Bronchus fibroblast of lung (primary cell): Measurements from ENCODE around the gene OTULINL. TPM values are rescaled to one million over a fixed set of nuclear protein-coding genes. Genes with fewer than 3 reads are reported as not detected.

Experiments
- total RNA-seq: library from RNA; depleted of rRNA; stranded (reverse); fragments of >200 nt; gene quantifications from 2 replicates; pipeline ENCODE4 v1.2.3, GENCODE V29; 2015

OTULINL gene
- total RNA-seq: 1.0 TPM in 2 replicates

DNA sequence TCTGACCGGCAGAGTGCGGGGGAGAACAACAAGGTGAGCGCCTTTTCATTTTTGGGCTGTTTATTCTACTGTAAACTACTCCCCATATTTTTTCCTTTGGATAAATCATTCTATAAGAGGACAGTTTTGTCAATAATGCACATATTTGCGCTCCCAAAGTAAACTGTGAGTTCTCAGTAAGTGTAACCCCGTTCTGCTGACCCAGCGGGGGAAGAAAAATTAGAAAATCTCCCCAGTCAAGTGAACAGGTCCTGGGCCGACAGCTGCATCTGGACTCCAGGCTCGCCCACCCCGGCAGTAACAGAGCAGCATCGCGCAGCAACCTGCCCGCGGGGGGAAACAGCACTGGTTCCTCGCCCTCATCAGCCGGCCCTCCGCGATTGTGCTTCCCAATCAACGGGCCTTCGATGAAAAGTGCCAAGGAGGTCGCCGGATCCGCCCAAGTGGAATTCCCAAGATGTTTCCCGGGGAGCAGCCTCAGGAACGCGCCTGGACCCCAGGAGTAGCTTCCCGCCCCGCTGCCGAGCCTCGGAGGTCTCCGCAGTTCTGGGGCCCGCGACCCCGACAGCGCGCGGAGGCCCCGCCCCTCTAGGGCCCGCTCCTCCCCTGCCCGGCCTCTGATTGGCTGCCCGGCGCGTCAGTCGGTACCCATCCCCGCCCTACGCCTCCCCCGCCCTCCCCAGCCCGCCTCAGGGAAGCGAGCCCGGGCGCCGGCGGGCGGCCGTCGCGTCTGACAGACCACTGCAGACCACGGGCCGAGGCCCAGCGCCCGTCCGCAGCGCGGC is at the start of gene OTULINL:
OTULINL (plus strand) TSS at position 687 of the 785 bp plus-strand sequence. CDS start 103 bp downstream, outside the sequence.

Other genes with a start within 250 kb of the OTULINL start
- gene OTULIN, start 82.9 kb downstream of the OTULINL start, total RNA-seq: 20.1 and 23.2 TPM in 2 replicates